HG03571 (cell line): ENCODE measurements around the gene LRRC1.

Source experiments
- ATAC-seq: cut with Tn5 transposase; IDR thresholded peaks from one replicate; pipeline ENCODE4 v1.9.1; 2021; ENCODE audit not compliant: unreplicated experiment

The LRRC1 gene

GRCh38 chr6:53877151-53877550 lies 82.3 kb downstream of the LRRC1 start:
- ATAC-seq = no peak

GRCh38 chr6:53878808-53879207 lies 84.0 kb downstream of the LRRC1 start:
- ATAC-seq = no peak

GRCh38 chr6:53879608-53880007 lies 84.8 kb downstream of the LRRC1 start:
- ATAC-seq = no peak

- ATAC-seq = no peak
Measured at GRCh38 chr6:53887316-53887715, 92.5 kb downstream of the LRRC1 start.

GRCh38 chr6:53888931-53889330 lies 94.1 kb downstream of the LRRC1 start:
- no peak for ATAC-seq

- ATAC-seq = no peak
Measured at GRCh38 chr6:53889365-53889764, 94.6 kb downstream of the LRRC1 start.

- ATAC-seq = peak; percentile 76
Measured at GRCh38 chr6:53892707-53893106, 97.9 kb downstream of the LRRC1 start.

- peak; percentile 77 for ATAC-seq
Measured at GRCh38 chr6:53894091-53894490, 99.3 kb downstream of the LRRC1 start.

GRCh38 chr6:53896196-53896595 lies 101.4 kb downstream of the LRRC1 start:
- no peak for ATAC-seq

GRCh38 chr6:53898026-53898795 lies 103.4 kb downstream of the LRRC1 start:
- ATAC-seq = no peak

GRCh38 chr6:53899512-53899911 lies 104.7 kb downstream of the LRRC1 start:
- no peak for ATAC-seq

GRCh38 chr6:53903357-53903756 lies 108.6 kb downstream of the LRRC1 start:
- ATAC-seq = no peak

GRCh38 chr6:53906103-53906502 lies 111.3 kb downstream of the LRRC1 start:
- ATAC-seq = no peak

GRCh38 chr6:53906842-53907241 lies 112.0 kb downstream of the LRRC1 start:
- ATAC-seq = no peak

- ATAC-seq = no peak
Measured at GRCh38 chr6:53910834-53911233, 116.0 kb downstream of the LRRC1 start.

- ATAC-seq = no peak
Measured at GRCh38 chr6:53912661-53913060, 117.9 kb downstream of the LRRC1 start.

GRCh38 chr6:53913286-53913685 lies 118.5 kb downstream of the LRRC1 start:
- no peak for ATAC-seq

- ATAC-seq = no peak
Measured at GRCh38 chr6:53915026-53915691, 120.4 kb downstream of the LRRC1 start.

GRCh38 chr6:53916804-53917463 lies 122.1 kb downstream of the LRRC1 start:
- peak; percentile 77 for ATAC-seq

- ATAC-seq = peak; percentile 43
Measured at GRCh38 chr6:53917464-53917842, 122.6 kb downstream of the LRRC1 start.

- no peak for ATAC-seq
Measured at GRCh38 chr6:53918854-53919510, 124.2 kb downstream of the LRRC1 start.
